Right kidney (tissue), 1 donor: Measurements from ENCODE around the gene TSHZ2.
A peak's percentile ranks its signal among the peaks of the same experiment; 100 is the strongest.
"Not testable (repeated sequence)": the region's sequence is repeated elsewhere in the genome, so short reads cannot be mapped to it uniquely, and the experiment has no call there.

Experiments
- DNase-seq: peaks from one replicate; pipeline ENCODE4 v3.0.0-alpha.2; 2016

Gene TSHZ2

DNA sequence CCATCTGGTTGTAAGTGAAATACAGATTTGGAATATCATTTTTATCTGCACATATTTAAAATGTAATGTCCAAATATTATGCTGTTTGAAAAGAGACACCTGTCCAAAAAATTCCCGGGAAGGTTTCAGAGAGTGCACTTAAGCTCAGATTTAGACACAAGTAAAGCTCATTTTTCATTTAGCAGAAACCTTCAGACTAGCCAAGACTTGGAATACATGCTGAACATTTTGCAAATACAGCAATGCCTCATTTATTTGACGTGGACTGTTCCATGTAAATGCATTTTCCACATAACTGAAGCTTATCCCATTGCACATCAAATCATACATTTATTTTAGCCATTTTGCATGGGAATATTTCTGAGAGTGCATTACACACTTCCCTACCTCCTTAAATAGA lies 340.8 kb downstream of the TSHZ2 start:
- DNase-seq, result no peak

DNA sequence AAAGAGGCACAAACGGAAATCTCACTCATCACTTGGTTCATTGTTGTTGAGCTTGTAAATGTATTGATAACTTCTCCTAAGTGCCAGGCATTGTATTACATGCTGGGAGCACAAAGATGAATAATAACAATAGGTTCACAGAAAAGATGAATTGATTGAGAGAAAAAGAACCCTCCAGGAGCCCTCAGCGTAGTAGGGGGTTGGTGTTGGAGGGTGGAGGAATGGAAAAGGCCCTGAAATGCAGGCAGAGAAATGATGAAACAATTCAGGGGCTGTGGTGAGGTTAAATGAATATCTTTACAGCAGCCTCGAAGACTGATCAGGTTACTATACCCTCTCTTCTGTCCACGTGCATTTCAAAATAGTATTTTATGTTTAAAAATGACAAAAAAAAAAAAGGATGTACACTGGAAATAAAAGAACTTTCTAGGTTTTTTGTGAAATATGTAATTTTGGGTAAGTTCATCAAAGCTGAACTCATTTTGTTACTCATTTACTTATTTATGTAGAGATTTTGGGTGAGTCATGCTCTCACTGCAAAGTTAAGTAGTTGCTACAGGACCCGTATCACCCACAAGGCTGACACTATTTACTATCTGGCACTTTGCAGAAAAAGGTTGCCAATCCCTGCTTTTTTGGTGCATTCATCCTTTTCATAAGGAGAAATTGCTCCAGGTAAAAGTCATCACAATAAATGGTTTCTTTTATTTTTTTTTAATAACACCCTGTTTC lies 344.2 kb downstream of the TSHZ2 start:
- no peak for DNase-seq

DNA sequence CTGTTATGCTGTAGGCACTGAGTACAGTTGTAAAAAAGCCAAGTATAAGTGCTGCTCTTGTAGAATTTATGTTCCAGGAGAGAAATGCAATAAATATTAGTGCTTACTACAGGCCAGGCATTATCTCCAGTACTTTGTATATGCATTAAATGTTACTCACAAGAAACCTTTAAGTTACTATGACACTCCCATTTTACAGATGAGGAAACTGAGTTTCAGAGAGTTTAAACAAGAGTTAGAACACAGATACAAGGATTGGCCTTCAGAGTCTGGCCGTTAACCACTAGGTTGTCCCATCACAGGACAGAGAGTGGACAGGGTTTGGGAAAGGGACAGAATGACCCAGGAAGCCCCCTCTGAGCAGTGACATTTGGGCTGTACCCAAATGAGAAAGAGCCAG lies 347.0 kb downstream of the TSHZ2 start:
- DNase-seq, result no peak

DNA sequence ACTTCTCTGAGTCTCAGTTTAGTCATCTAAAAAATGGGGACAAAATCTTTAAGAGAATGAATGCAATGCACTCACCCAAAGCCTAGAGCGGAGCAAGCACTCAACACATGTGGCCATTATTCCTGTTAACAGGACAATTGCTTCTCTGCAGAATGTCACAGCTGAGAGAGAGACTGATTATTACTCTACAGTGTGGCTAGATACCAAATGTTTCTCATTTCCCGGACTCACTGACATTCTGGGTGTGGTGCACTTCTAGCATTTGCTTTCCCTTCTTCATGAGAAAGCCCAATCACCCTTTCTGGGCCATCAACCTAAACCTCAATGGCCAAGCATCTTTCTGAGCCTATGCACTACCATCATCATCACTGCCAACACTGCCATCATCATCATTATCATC lies 347.6 kb downstream of the TSHZ2 start:
- DNase-seq, result no peak

DNA sequence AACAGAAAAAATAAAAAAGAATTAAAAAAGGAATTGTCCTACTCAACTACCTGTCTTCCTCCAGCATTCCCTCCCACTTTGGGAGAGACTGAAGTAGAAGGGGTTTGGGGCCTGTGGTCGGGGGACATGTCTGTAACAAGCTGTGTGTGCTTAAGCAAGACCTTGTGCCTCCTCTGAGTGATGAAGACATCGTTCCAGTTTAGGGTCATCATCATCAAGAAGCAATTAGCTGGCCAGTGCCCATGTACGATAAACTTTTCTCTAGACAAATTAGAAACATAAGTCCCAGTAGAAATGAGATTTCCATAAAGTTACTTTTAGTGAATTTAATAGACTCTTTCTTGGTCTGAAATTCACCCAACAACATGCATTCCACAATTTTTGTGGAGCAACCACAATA lies 348.5 kb downstream of the TSHZ2 start:
- DNase-seq, result no peak

DNA sequence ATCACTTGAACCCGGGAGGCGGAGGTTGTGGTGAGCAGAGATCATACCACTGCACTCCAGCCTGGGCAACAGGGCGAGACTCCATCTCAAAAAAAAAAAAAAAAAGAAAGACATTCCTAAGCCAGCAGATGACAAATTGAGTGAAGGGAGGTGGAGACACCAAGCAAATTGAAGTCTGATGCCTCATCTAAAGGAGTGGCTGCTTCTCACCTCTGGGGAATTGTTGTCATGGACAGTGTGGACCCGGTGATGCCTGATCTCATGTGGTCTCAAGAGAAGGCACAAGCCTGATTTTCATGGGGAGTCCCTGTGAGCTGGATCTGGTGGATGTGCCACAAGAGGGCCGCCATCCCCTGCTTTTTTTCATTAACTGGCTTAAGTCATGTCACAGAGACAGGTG lies 349.4 kb downstream of the TSHZ2 start:
- DNase-seq, result no peak

DNA sequence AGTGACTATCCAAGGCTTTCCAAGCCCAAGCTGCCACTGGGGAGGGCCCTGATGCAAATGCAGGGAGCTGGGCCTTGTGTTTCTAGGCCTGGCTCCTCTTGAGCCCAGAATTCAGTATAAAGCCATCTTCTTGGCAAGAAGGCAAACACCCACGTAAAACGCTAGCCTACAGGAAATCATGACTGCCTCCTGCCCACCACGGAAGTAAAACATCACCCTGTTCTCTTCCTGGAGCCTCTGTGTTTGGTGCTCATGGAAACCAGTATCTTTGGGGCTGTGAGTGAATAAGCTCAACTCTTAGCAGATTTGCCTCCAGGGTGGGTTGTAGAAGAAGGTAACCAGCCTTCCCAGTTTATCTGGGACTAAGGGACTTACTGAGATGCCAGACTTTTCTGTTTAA lies 350.5 kb downstream of the TSHZ2 start:
- DNase-seq, result no peak

DNA sequence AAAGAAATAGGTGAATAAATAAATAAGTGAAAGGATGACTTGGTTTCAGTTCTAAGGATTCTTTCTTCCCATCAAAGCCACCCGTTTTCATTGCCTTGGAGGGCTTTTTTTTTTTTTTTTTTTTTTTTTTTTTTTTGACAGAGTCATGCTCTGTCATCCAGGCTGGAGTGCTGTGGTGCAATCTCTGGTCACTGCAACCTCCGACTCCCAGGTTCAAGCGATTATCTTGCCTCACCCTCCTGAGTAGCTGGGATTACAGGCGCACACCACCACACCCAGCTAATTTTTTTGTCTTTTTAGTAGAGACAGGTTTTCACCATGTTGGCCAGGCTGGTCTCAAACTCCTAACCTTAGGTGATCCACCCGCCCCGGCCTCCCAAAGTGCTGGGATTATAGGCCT lies 351.3 kb downstream of the TSHZ2 start:
- not testable (repeated sequence) for DNase-seq

DNA sequence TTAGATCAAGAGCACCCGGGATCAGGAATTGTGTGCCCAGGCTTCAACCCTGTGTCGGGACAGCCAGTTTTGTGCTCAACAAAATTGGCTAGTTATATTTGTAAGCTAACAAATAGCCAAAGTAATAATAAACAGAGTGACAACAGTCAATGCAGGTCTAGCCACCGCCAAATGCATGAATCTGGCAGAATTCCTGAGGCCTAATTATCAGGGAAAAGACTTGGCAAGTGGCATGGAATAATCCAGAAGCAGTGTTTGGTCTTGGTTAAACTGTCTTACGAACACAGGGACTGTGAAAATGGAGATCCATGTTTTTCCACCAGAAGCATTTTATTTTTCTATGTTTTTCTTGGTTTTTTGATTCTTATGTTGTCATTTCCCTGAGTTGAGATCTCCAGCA lies 352.7 kb downstream of the TSHZ2 start:
- DNase-seq, result no peak

DNA sequence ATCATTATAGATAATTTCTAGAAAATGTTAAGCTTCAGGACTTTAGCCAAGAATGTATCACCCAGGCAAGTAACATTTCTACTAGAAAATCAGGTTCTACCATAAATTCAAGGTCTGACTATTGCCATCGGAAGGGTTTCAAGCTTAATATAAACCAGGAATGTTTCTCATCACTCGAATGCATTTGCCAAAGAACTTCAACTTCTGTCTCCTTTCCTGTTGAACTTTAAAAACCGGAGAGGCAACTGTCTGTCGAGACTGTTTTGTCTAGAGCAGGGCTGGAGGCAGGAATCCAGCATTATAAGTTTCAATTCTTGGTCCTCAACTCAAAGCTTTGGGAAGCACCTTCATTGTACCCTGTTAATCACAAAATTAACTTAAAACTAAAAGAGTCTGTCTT lies 356.8 kb downstream of the TSHZ2 start:
- no peak for DNase-seq

DNA sequence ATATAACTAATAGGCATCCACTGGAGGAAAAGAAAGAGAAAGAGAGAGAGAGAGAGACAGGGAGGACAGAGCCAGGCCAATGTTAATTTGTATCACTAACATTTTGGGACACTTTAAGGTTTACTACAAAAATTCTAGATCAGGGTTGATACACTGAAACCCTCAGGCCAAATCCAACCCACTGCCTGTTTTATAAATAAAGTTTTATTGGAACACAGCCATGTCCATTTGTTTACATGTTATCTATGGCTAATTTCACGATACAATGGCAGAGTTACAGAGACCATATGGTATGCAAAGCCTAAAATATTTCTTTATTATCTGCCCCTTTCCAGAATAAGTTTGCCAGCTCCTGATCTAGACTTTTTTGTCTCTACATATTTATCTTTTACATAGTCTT lies 357.6 kb downstream of the TSHZ2 start:
- DNase-seq, result no peak

DNA sequence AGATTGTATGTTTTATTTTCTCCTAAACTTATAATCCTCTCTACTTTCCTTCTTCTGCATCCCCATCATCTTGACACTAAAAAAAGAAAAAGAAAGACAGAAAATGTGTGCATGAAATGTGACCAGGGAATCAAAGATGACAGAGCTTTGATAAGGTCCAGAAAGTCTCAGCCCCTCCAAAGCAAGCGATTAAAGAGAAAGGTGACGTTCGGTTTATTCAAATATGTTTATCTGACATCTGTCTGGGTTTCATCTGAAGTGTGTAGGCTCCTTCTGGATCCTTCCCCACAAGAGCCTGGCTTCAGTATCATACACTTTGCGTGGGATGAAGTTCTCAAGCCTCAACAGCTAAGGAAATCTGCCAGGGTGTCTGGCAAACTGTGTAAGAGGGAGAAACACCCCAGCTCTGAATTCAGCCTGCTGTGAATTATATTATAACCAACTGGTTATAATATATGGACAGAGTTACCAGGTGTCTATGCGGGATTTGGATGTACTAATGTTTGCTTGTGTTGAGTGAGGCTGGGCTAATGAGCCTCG lies 358.5 kb downstream of the TSHZ2 start:
- DNase-seq, result no peak

DNA sequence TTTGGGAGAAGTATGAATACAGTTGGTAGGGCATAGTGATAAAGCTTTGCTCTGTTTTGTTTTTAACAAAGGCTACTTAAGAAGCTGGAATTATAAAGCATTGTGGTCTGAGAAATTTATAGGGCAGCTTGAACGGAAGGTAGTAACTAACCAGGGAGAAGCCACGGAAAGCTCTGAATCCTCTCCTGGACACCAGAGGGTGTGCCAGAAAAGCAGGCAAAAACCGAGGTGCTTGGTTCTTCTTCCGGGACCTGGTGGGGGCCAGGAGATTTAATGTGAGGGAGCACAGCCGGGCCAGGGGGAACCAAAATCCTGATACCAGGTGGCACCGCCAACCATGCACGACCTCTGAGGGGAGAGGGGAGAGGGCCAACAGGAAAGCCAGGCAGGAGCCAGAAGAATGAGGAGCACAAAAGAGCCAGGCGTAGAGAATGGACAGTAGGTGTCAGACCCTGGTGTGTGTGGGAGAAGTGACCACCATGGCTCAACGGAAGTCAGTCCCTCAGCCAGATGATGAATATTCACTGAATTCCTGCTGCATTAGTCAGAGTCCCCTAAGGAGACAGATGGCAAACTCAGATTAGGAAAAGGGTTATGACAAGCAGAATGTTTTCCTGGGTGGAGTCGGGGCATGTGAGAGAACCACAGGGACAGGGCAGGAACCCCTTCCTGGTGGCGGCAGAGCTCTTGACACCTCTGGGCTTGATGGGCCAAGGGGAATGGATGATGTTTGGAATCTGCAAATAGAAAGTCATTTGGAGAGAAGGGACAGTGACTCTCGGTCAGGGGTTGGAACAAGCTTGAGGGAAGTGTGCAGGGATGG lies 359.2 kb downstream of the TSHZ2 start:
- DNase-seq, result peak; percentile 17

DNA sequence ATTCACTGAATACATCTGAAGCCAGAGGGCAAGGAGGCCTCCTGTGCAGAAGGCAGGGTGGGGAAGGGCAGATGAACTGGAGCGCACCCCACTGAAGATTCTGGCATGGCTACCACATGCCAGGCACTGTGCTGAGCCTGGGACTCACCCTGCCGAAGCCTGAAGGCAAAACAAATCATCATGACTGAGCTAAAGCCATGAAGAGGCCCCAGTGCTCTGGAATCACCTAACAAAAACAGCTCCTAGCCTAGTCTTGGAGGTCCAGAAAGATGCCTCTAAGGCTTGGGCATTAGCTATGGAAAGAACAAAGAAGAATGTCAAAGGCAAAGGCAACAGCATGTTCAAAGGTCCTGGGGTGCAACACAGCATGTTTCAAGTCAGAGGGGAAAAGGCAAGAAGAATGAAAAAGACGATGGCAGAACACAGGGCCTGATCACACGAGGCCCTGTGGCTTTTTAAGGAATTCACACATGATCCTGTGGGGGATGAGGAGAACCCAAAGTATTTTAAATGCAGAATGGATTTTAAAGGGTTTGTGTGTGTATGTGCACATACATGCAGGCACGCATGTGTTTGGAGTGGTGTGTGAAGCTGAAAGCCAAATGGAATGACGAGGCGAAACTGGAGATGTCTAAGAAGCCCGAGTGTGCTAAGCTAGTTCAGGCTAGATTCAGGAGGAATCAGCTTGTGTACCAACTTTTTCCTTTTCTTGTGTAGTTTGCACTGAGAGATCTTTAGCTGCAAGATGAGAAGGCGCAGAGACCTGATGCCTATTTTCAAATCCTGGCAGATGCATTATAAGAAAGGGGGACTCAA lies 360.1 kb downstream of the TSHZ2 start:
- DNase-seq, result no peak

DNA sequence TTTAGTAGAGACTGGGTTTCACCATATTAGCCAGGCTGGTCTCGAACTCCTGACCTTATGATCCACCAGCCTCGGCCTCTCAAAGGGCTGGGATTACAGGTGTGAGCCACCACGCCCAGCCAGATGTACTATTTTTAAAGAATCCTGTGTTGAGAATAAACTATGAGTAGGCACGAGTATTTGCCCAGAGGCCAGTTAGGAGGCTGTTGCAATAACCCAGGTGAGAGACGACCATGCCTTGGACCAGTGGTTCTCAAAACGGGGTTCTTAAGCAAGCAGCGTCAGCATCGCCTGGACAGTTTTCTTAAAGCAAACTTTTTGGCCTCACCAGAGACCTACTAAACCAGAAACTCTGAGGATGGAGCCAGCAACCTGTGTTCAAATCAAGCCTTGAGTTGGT lies 362.7 kb downstream of the TSHZ2 start:
- DNase-seq, result no peak

DNA sequence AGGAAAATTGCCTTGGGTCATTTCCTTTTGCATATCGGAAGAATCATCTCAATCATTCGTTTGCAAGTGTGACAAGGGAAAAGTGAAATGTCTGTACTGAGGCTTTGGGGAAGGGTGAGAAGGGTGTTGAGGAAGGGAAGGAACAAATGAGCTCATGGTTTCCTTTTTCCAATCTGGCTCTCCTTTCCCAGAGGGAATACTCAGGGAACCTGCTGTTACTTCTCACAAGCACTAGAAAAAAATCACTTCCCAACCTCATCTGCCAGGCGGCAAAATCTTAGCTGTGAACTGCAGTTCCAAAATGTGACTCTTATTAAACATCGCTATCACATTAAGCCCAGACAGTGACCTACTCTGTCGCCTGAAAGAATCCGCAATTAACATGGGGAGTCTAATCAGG lies 363.4 kb downstream of the TSHZ2 start:
- DNase-seq, result no peak

DNA sequence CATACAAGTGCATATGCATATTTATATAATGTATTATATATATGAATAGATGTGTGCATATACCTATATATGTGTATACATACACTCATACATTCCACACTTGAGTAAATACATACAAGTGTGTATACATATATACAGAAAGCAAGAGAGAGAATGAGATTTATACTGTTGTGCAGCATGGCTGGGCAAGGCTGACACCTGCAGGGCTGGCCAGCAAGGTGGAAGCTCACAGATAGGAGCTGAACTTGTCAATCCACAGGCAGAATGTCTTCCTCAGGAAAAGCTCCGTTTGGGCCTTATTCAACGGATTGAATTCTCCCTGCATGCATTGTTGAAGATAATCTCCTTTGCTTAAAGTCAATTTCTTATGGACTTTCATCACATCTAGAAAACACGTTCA lies 364.7 kb downstream of the TSHZ2 start:
- DNase-seq, result no peak

DNA sequence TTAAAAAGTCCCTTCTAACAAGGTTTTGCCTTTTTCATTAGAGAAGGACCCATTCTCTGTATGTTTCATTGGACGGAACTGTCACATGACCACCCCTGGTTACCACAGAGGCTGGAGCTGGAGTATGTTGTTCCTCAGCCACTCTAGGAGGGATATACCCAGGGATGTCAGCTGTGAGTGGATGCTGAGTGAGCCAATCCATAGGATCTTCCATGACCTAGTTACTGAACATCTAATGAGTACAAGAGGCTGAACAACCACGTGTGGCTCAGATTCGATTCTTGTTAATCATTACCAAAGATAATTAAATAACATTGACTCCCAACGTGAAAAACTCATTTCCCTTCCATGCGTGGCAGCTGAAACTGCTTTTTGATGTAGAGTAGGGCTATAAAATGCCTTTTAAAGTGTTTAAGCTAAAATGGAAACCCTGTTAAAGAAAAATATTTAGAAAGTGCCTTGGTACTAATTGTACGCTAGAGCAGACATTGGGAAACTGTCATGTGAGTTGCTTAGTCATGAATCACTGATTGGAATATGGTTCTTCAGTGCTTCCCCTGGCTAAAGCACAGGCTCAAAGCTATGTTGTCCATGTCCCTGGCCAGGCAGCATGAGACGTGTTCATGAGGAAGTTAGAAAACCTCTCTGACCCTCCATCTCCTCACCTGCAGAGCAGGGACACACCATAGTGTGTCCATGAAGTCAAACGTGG lies 365.4 kb downstream of the TSHZ2 start:
- DNase-seq, result peak; percentile 29

DNA sequence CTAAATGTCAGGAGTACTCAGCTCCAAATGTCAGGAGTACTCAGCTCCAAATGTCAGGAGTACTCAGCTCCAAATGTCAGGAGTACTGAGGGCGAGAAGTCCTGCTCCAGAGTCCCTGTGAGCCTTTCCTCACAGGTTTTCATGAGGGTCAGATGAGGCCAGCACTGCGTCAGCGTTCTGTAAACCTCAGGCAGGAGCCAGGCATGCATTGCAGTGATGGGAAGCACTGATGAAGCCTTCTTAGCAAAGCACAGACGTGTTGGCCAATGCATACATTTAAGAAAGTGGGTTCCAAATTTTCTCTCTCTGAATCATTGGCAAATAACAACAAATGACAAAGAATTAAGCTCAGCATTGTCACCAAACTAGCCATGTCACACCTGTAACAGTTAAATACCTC lies 366.6 kb downstream of the TSHZ2 start:
- no peak for DNase-seq

DNA sequence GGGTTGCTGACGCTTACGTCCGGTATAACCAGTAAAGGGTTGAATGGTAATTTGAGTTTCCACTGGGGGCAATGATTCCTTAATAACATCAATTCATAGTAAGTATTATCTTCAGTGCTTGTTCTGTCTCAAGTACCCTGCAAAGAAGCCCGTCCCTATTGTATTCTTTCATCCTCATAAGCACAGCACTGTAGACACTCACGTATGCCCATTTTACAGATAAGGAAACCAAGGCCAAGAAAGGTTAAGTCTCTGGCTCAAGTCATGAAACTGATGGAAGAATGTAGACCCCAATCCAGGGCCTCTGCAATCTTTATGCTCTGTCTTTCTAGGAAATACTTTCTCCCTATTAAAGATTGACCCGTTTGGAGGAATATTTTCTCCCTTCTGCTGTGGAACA lies 370.3 kb downstream of the TSHZ2 start:
- DNase-seq, result no peak

DNA sequence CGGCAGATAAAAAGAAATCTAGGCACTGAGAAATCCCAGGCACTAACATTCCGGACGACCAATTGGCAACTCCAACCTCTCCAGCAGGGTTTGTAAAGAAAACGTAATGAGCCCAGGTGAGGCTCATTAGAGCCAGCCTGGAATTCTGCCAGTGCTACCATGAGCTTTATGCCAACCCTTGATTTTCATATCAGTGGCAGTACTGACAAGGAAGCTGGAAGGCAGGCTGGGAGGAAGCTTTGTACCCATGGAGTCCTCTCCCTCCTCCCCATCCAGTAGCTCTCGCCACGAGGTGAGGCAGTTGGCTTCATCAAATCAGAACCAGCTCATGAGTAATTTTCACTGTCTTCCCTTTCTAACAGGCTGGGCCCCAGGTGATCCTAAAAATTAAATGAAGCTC lies 371.3 kb downstream of the TSHZ2 start:
- DNase-seq, result no peak

DNA sequence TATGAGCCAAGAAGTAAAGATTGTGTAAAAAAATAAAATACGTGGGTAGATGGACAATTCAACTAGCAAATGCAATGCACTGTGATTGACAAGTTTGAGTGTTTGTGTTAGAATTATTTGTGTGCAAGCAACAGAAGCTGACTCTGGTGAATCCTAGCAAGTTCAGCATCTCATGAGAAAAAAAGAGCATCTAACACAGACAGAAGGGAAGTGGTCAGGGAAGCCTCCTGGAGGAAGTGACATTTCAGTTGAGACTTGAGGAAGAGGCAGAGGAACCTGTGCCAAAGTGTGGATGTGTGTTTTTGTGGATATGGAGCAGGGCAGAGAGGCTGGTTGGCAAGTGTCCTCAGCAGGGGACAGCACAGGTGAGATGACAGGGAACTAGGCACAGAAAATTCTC lies 372.7 kb downstream of the TSHZ2 start:
- DNase-seq, result no peak
